GM12878 (cell line): Measurements from ENCODE around the gene CDH7. TPM values are rescaled to one million over a fixed set of nuclear protein-coding genes. Genes with fewer than 3 reads are reported as not detected.

Experiments used
- ATAC-seq: fragments of 200-7000 bp; cut with Tn5 transposase; 3 replicates; pipeline ENCODE4 v1.9.1; 2020; ENCODE audit warnings: mild to moderate bottlenecking, moderate library complexity
- BruUV-seq: library from RNA; stranded (reverse); fragments of 400-500 nt; replicated peaks from 2 replicates; lab custom pipeline; 2021; lab: Mats Ljungman, UMichigan
- CTCF ChIA-PET: fragments of 300-600 bp; sonication (Branson Sonifier 250); formaldehyde crosslinking; extraction: SDS; loops from one replicate; lab custom pipeline; 2021; ENCODE audit warnings: inconsistent platforms; lab: Yijun Ruan, JAX
- POLR2A ChIA-PET: fragments of 350-600 bp; formaldehyde crosslinking; extraction: SDS; loops from one replicate; lab custom pipeline; 2021; ENCODE audit warnings: inconsistent platforms; lab: Charles Lee
- RAD21 ChIA-PET: fragments of 300-600 bp; sonication (Branson Sonifier 250); formaldehyde crosslinking; loops from one replicate; lab custom pipeline; 2023; ENCODE audit warnings: antibody characterized with exemption; ENCODE audit not compliant: unreplicated experiment; lab: Charles Lee
- SMC1A ChIA-PET: fragments of 300-600 bp; sonication (Branson Sonifier 250); formaldehyde crosslinking; loops from one replicate; lab custom pipeline; 2023; ENCODE audit not compliant: unreplicated experiment, uncharacterized antibody; lab: Charles Lee
- DNase-seq: peaks from one replicate; pipeline ENCODE4 v3.0.0-alpha.2; 2011; ENCODE audit warnings: low read depth, low spot score
- FAIRE-seq: peaks from 3 replicates; lab custom pipeline; 2011; peaks lifted over from hg19 to GRCh38; lab: Jason Lieb, UNC
- H2AFZ ChIP-seq: 2 replicates; pipeline ENCODE4 v1.6.0; 2011; ENCODE audit warnings: low read depth, low read length, control low read depth; ENCODE audit not compliant: control insufficient read depth
- H3K27ac ChIP-seq: 2 replicates; pipeline ENCODE4 v1.5.1; 2011; ENCODE audit warnings: control low read depth; ENCODE audit not compliant: control insufficient read depth, insufficient read depth
- H3K27me3 ChIP-seq, 2 experiments: replicated peaks in 1 of 2; 2 replicates each; pipeline versions ENCODE4 v1.6.0 to v1.6.1; 2011; ENCODE audit warnings: low read length in 1 of 2; ENCODE audit not compliant: control insufficient read depth in 2 of 2, insufficient read depth in 2 of 2
- H3K36me3 ChIP-seq, 2 experiments: 2 replicates each; pipeline ENCODE4 v1.5.1; 2011; ENCODE audit warnings: low read length in 1 of 2; ENCODE audit not compliant: control insufficient read depth in 2 of 2, insufficient read depth in 2 of 2
- H3K4me1 ChIP-seq: 2 replicates; pipeline ENCODE4 v1.6.1; 2011; ENCODE audit warnings: mild to moderate bottlenecking, low read length, moderate library complexity, mixed read lengths; ENCODE audit not compliant: control insufficient read depth, insufficient read depth
- H3K4me2 ChIP-seq: 2 replicates; pipeline ENCODE4 v1.6.0; 2011; ENCODE audit warnings: control low read depth; ENCODE audit not compliant: control insufficient read depth, insufficient read depth
- H3K4me3 ChIP-seq: fragments of 200-600 bp; sonication (generic); 2 replicates; pipeline ENCODE4 v1.5.1; 2016
- H3K79me2 ChIP-seq: 2 replicates; pipeline ENCODE4 v1.6.0; 2011; ENCODE audit warnings: low read length; ENCODE audit not compliant: control insufficient read depth, insufficient read depth
- H3K9ac ChIP-seq: 2 replicates; pipeline ENCODE4 v1.8.0; 2011; ENCODE audit warnings: low read length, control low read depth, mixed read lengths; ENCODE audit not compliant: control insufficient read depth, insufficient read depth
- H3K9me3 ChIP-seq: replicated peaks from 3 replicates; pipeline ENCODE4 v1.5.1; 2011; ENCODE audit warnings: mild to moderate bottlenecking, low read length; ENCODE audit not compliant: control insufficient read depth, insufficient read depth
- H4K20me1 ChIP-seq: 2 replicates; pipeline ENCODE4 v1.6.0; 2011; ENCODE audit not compliant: control insufficient read depth, insufficient read depth
- ATF3 ChIP-seq: IDR thresholded peaks from 2 replicates; pipeline ENCODE4 v1.6.1; 2011; ENCODE audit warnings: low read depth, mild to moderate bottlenecking, low read length, moderate library complexity, borderline replicate concordance; ENCODE audit errors: extremely low read depth
- CEBPB ChIP-seq, 2 experiments: fragments of 150-350 bp in 1 of 2; IDR thresholded peaks; 2 replicates each; pipeline ENCODE4 v1.6.1; 2012 to 2014; ENCODE audit warnings: low read depth in 2 of 2, low read length in 2 of 2, borderline replicate concordance in 1 of 2, inconsistent platforms in 1 of 2
- MYC ChIP-seq: IDR thresholded peaks from 2 replicates; pipeline ENCODE4 v1.6.1; 2011; ENCODE audit warnings: mild to moderate bottlenecking, low read length, moderate library complexity, inconsistent platforms; ENCODE audit not compliant: insufficient read depth, insufficient replicate concordance, insufficient read length, severe bottlenecking
- NFYA ChIP-seq: IDR thresholded peaks from 2 replicates; pipeline ENCODE4 v1.6.1; 2011; ENCODE audit warnings: low read depth, mild to moderate bottlenecking, low read length, improper control_type of control experiment, borderline replicate concordance
- NR2F1 ChIP-seq: fragments of 450-650 bp; conservative IDR thresholded peaks from 2 replicates; pipeline ENCODE4 v1.6.1; 2017; ENCODE audit warnings: mild to moderate bottlenecking
- PAX8 ChIP-seq: fragments of 450-650 bp; IDR thresholded peaks from 2 replicates; pipeline ENCODE4 v1.6.1; 2017; ENCODE audit warnings: mild to moderate bottlenecking, moderate library complexity
- POU2F2 ChIP-seq: IDR thresholded peaks from 3 replicates; pipeline ENCODE4 v1.6.1; 2011; ENCODE audit warnings: low read depth, mild to moderate bottlenecking, low read length, borderline replicate concordance
- RAD21 ChIP-seq: IDR thresholded peaks from 2 replicates; pipeline ENCODE4 v1.6.1; 2011; ENCODE audit warnings: mild to moderate bottlenecking, low read depth, low read length, moderate library complexity; ENCODE audit not compliant: insufficient read depth
- RAD51 ChIP-seq: fragments of 450-650 bp; IDR thresholded peaks from 2 replicates; pipeline ENCODE4 v1.6.1; 2016; ENCODE audit warnings: moderate library complexity, mild to moderate bottlenecking, inconsistent platforms
- RELA ChIP-seq: fragments of 450-650 bp; IDR thresholded peaks from 2 replicates; pipeline ENCODE4 v1.8.0; 2014; ENCODE audit warnings: borderline replicate concordance; ENCODE audit not compliant: partially characterized antibody
- REST ChIP-seq: IDR thresholded peaks from 2 replicates; pipeline ENCODE4 v1.6.1; 2012; ENCODE audit warnings: mild to moderate bottlenecking, low read depth, low read length
- RUNX3 ChIP-seq: IDR thresholded peaks from 2 replicates; pipeline ENCODE4 v1.6.1; 2012; ENCODE audit warnings: low read length, inconsistent platforms
- SIX5 ChIP-seq: IDR thresholded peaks from 2 replicates; pipeline ENCODE4 v1.6.1; 2011; ENCODE audit warnings: mild to moderate bottlenecking, low read depth, low read length, moderate library complexity; ENCODE audit not compliant: severe bottlenecking
- SREBF2 ChIP-seq: IDR thresholded peaks from 2 replicates; pipeline ENCODE4 v1.6.1; 2012; ENCODE audit warnings: mild to moderate bottlenecking, low read length
- TBL1XR1 ChIP-seq: IDR thresholded peaks from 2 replicates; pipeline ENCODE4 v1.6.1; 2012; ENCODE audit warnings: low read depth, low read length, improper control_type of control experiment
- ZNF217 ChIP-seq: fragments of 450-650 bp; IDR thresholded peaks from 2 replicates; pipeline ENCODE4 v1.6.1; 2017; ENCODE audit warnings: antibody characterized with exemption, mild to moderate bottlenecking
- WGBS: methylation state at CpG from one replicate; pipeline ENCODE4 v1.1.6; 2016; ENCODE audit warnings: low lambda C conversion rate; ENCODE audit not compliant: insufficient replicate concordance, insufficient coverage; ENCODE audit errors: missing lambda C conversion rate; 5-methylcytosine and 5-hydroxymethylcytosine counted together
- in situ Hi-C: fragments of 300-500 bp; cut with MboI; formaldehyde crosslinking; loops from 9 replicates; pipeline ENCODE4 v1.14.3; 2018; ENCODE audit warnings: mixed read lengths
- intact Hi-C: fragments of 100-400 bp; cut with micrococcal nuclease; formaldehyde crosslinking; loops from one replicate; pipeline ENCODE4 v1.14.2; 2022; ENCODE audit not compliant: unreplicated experiment
- polyA plus RNA-seq, 11 experiments: library from polyadenylated mRNA; depleted of rRNA in 4 of 11; unstranded in 6 of 11; stranded (reverse) in 5 of 11; fragments of >200 nt; fragmentation: Nextera tagmentation in 4 of 11; fragmentation: Illumina TruSeq in 1 of 11; extraction: Ambion mirVana in 4 of 11; extraction: Trizol in 1 of 11; gene quantifications; 1 replicate in 1 of 11; 2 replicates in 10 of 11; pipeline versions ENCODE4 v1.2.1 to v1.2.3, GENCODE V29; 2011 to 2016; ENCODE audit warnings: inconsistent platforms in 2 of 11, missing spikeins in 2 of 11, low read depth in 1 of 11
- total RNA-seq, 4 experiments: library from RNA; depleted of rRNA in 3 of 4; stranded (reverse); fragments of >200 nt in 3 of 4; fragmentation: Illumina TruSeq in 1 of 4; extraction: Trizol in 1 of 4; gene quantifications; 2 replicates each; pipeline versions ENCODE4 v1.2.1 to v1.2.3, GENCODE V29; 2013 to 2021

Gene CDH7
- total and polyA plus RNA-seq, 10 of the 15 experiments (the other 5 are each of a cell fraction or from before 2014, with no cell fraction given) = 0.03 TPM; not detected in 9

- intact Hi-C loops (no loop called here), in situ Hi-C loops (no loop called here)
- TF ChIP-seq PAX8 = no peak
- TF ChIP-seq POU2F2 = no peak
- no peak for TF ChIP-seq NFYA
- no peak for TF ChIP-seq SIX5
- no peak for TF ChIP-seq SREBF2
- no peak for TF ChIP-seq RAD21
- TF ChIP-seq, all 136 proteins: peak for 0
- H3K4me2 ChIP-seq = no peak overlapping the region
- ATAC-seq (no peak), FAIRE-seq (no peak), DNase-seq (no peak)
- no peaks in the 10 kb centered on the region for H3K36me3 ChIP-seq
- no peak overlapping the region for H3K9ac ChIP-seq
- H3K9me3 ChIP-seq = no peaks in the 10 kb centered on the region
- no peaks in the 10 kb centered on the region for H3K79me2 ChIP-seq
- ChIA-PET SMC1A (no interaction called here), CTCF (no interaction called here), RAD21 (no interaction called here), POLR2A (no interaction called here)
- WGBS = 0% methylated on average over 1 of the region's 1 CpG
- no TSS peak for BruUV-seq
- H3K4me3 ChIP-seq = no peak overlapping the region
- no peak overlapping the region for H2AFZ ChIP-seq
- no peaks in the 10 kb centered on the region for H4K20me1 ChIP-seq
- no peaks in the 10 kb centered on the region for H3K27me3 ChIP-seq
- H3K27ac ChIP-seq = no peak overlapping the region
- H3K4me1 ChIP-seq = no peaks in the 10 kb centered on the region
Measured at GRCh38 chr18:65922103-65922502, 171.3 kb downstream of the CDH7 start.

- intact Hi-C loops = no loop called here
- H3K79me2 ChIP-seq = no peaks in the 10 kb centered on the region
- TF ChIP-seq NFYA (no peak), CEBPB (IDR thresholded peaks at IDR 0.05; ENCODE audit: borderline replicate concordance in 1 of 2, low read depth in 2 of 2, low read length in 2 of 2) (no peak), NR2F1 (no peak), REST (no peak), MYC (no peak), ATF3 (no peak), RAD51 (no peak), RUNX3 (no peak), RELA (no peak), ZNF217 (no peak), TBL1XR1 (no peak)
Measured at GRCh38 chr18:65924904-65925303, 174.1 kb downstream of the CDH7 start.

More at GRCh38 chr18:65924904-65925303, 174.1 kb downstream of the CDH7 start:
- ChIA-PET POLR2A (no interaction called here), CTCF (no interaction called here), RAD21 (no interaction called here), SMC1A (no interaction called here)
- H4K20me1 ChIP-seq = no peaks in the 10 kb centered on the region
- no peaks in the 10 kb centered on the region for H3K27me3 ChIP-seq
- H2AFZ ChIP-seq = no peak overlapping the region
- in situ Hi-C loops = no loop called here
- FAIRE-seq (no peak), ATAC-seq (no peak), DNase-seq (no peak)
- H3K4me2 ChIP-seq = no peak overlapping the region
- BruUV-seq = no TSS peak
- WGBS = 31% methylated on average over 3 of the region's 3 CpGs
- H3K4me3 ChIP-seq = no peak overlapping the region
- H3K36me3 ChIP-seq = no peaks in the 10 kb centered on the region
- no peaks in the 10 kb centered on the region for H3K4me1 ChIP-seq
- no peak overlapping the region for H3K9ac ChIP-seq
- no peaks in the 10 kb centered on the region for H3K9me3 ChIP-seq
- H3K27ac ChIP-seq = no peak overlapping the region
